GM12878 (cell line): ENCODE results near the gene SLC19A2. TPM values are rescaled to one million over a fixed set of nuclear protein-coding genes. Genes with fewer than 3 reads are reported as not detected.

Source experiments
- ATAC-seq: fragments of 200-7000 bp; cut with Tn5 transposase; 3 replicates; pipeline ENCODE4 v1.9.1; 2020; ENCODE audit warnings: mild to moderate bottlenecking, moderate library complexity
- BruUV-seq: library from RNA; stranded (reverse); fragments of 400-500 nt; replicated peaks from 2 replicates; lab custom pipeline; 2021; lab: Mats Ljungman, UMichigan
- CTCF ChIA-PET: fragments of 300-600 bp; sonication (Branson Sonifier 250); formaldehyde crosslinking; extraction: SDS; loops from one replicate; lab custom pipeline; 2021; ENCODE audit warnings: inconsistent platforms; lab: Yijun Ruan, JAX
- POLR2A ChIA-PET: fragments of 350-600 bp; formaldehyde crosslinking; extraction: SDS; loops from one replicate; lab custom pipeline; 2021; ENCODE audit warnings: inconsistent platforms; lab: Charles Lee
- RAD21 ChIA-PET: fragments of 300-600 bp; sonication (Branson Sonifier 250); formaldehyde crosslinking; loops from one replicate; lab custom pipeline; 2023; ENCODE audit warnings: antibody characterized with exemption; ENCODE audit not compliant: unreplicated experiment; lab: Charles Lee
- SMC1A ChIA-PET: fragments of 300-600 bp; sonication (Branson Sonifier 250); formaldehyde crosslinking; loops from one replicate; lab custom pipeline; 2023; ENCODE audit not compliant: unreplicated experiment, uncharacterized antibody; lab: Charles Lee
- DNase-seq: peaks from one replicate; pipeline ENCODE4 v3.0.0-alpha.2; 2011; ENCODE audit warnings: low read depth, low spot score
- FAIRE-seq: peaks from 3 replicates; lab custom pipeline; 2011; peaks lifted over from hg19 to GRCh38; lab: Jason Lieb, UNC
- H2AFZ ChIP-seq: 2 replicates; pipeline ENCODE4 v1.6.0; 2011; ENCODE audit warnings: low read depth, low read length, control low read depth; ENCODE audit not compliant: control insufficient read depth
- H3K27ac ChIP-seq: 2 replicates; pipeline ENCODE4 v1.5.1; 2011; ENCODE audit warnings: control low read depth; ENCODE audit not compliant: control insufficient read depth, insufficient read depth
- H3K27me3 ChIP-seq, 2 experiments: replicated peaks in 1 of 2; 2 replicates each; pipeline versions ENCODE4 v1.6.0 to v1.6.1; 2011; ENCODE audit warnings: low read length in 1 of 2; ENCODE audit not compliant: control insufficient read depth in 2 of 2, insufficient read depth in 2 of 2
- H3K36me3 ChIP-seq, 2 experiments: 2 replicates each; pipeline ENCODE4 v1.5.1; 2011; ENCODE audit warnings: low read length in 1 of 2; ENCODE audit not compliant: control insufficient read depth in 2 of 2, insufficient read depth in 2 of 2
- H3K4me1 ChIP-seq: 2 replicates; pipeline ENCODE4 v1.6.1; 2011; ENCODE audit warnings: mild to moderate bottlenecking, low read length, moderate library complexity, mixed read lengths; ENCODE audit not compliant: control insufficient read depth, insufficient read depth
- H3K4me2 ChIP-seq: 2 replicates; pipeline ENCODE4 v1.6.0; 2011; ENCODE audit warnings: control low read depth; ENCODE audit not compliant: control insufficient read depth, insufficient read depth
- H3K4me3 ChIP-seq: fragments of 200-600 bp; sonication (generic); 2 replicates; pipeline ENCODE4 v1.5.1; 2016
- H3K79me2 ChIP-seq: 2 replicates; pipeline ENCODE4 v1.6.0; 2011; ENCODE audit warnings: low read length; ENCODE audit not compliant: control insufficient read depth, insufficient read depth
- H3K9ac ChIP-seq: 2 replicates; pipeline ENCODE4 v1.8.0; 2011; ENCODE audit warnings: low read length, control low read depth, mixed read lengths; ENCODE audit not compliant: control insufficient read depth, insufficient read depth
- H3K9me3 ChIP-seq: replicated peaks from 3 replicates; pipeline ENCODE4 v1.5.1; 2011; ENCODE audit warnings: mild to moderate bottlenecking, low read length; ENCODE audit not compliant: control insufficient read depth, insufficient read depth
- H4K20me1 ChIP-seq: 2 replicates; pipeline ENCODE4 v1.6.0; 2011; ENCODE audit not compliant: control insufficient read depth, insufficient read depth
- BRCA1 ChIP-seq: IDR thresholded peaks from 2 replicates; pipeline ENCODE4 v1.6.1; 2011; ENCODE audit warnings: low read depth, low read length, improper control_type of control experiment
- CHD2 ChIP-seq: IDR thresholded peaks from 2 replicates; pipeline ENCODE4 v1.6.1; 2011; ENCODE audit warnings: low read depth, low read length, improper control_type of control experiment, borderline replicate concordance
- E4F1 ChIP-seq: fragments of 450-650 bp; IDR thresholded peaks from 2 replicates; pipeline ENCODE4 v1.6.1; 2018; ENCODE audit warnings: borderline replicate concordance, mild to moderate bottlenecking; ENCODE audit not compliant: partially characterized antibody
- FOXM1 ChIP-seq: IDR thresholded peaks from 2 replicates; pipeline ENCODE4 v1.6.1; 2012; ENCODE audit warnings: low read depth, mild to moderate bottlenecking, inconsistent platforms, low read length, moderate library complexity
- JUNB ChIP-seq: IDR thresholded peaks from 2 replicates; pipeline ENCODE4 v1.6.1; 2016; ENCODE audit warnings: antibody characterized with exemption, mild to moderate bottlenecking
- JUND ChIP-seq: IDR thresholded peaks from 2 replicates; pipeline ENCODE4 v1.6.1; 2012; ENCODE audit warnings: low read depth, mild to moderate bottlenecking, low read length, improper control_type of control experiment, moderate library complexity
- MEF2B ChIP-seq: fragments of 450-650 bp; IDR thresholded peaks from 2 replicates; pipeline ENCODE4 v1.6.1; 2018; ENCODE audit warnings: mild to moderate bottlenecking, moderate library complexity; ENCODE audit not compliant: partially characterized antibody, poor library complexity, severe bottlenecking
- NFYA ChIP-seq: IDR thresholded peaks from 2 replicates; pipeline ENCODE4 v1.6.1; 2011; ENCODE audit warnings: low read depth, mild to moderate bottlenecking, low read length, improper control_type of control experiment, borderline replicate concordance
- NR2F1 ChIP-seq: fragments of 450-650 bp; conservative IDR thresholded peaks from 2 replicates; pipeline ENCODE4 v1.6.1; 2017; ENCODE audit warnings: mild to moderate bottlenecking
- POU2F2 ChIP-seq: IDR thresholded peaks from 3 replicates; pipeline ENCODE4 v1.6.1; 2011; ENCODE audit warnings: low read depth, mild to moderate bottlenecking, low read length, borderline replicate concordance
- RELA ChIP-seq: fragments of 450-650 bp; IDR thresholded peaks from 2 replicates; pipeline ENCODE4 v1.8.0; 2014; ENCODE audit warnings: borderline replicate concordance; ENCODE audit not compliant: partially characterized antibody
- SMC3 ChIP-seq: IDR thresholded peaks from 2 replicates; pipeline ENCODE4 v1.6.1; 2011; ENCODE audit warnings: low read length, improper control_type of control experiment, borderline replicate concordance
- SPI1 ChIP-seq: IDR thresholded peaks from 2 replicates; pipeline ENCODE4 v1.6.1; 2011; ENCODE audit warnings: low read depth, mild to moderate bottlenecking, low read length, moderate library complexity, borderline replicate concordance; ENCODE audit not compliant: insufficient read depth
- TAF1 ChIP-seq: IDR thresholded peaks from 2 replicates; pipeline ENCODE4 v1.6.1; 2011; ENCODE audit warnings: mild to moderate bottlenecking, low read depth, low read length, borderline replicate concordance
- TCF12 ChIP-seq: IDR thresholded peaks from 2 replicates; pipeline ENCODE4 v1.6.1; 2011; ENCODE audit warnings: low read depth, mild to moderate bottlenecking, low read length
- YBX1 ChIP-seq: fragments of 450-650 bp; IDR thresholded peaks from 2 replicates; pipeline ENCODE4 v1.6.1; 2016; ENCODE audit warnings: antibody characterized with exemption
- in situ Hi-C: fragments of 300-500 bp; cut with MboI; formaldehyde crosslinking; loops from 9 replicates; pipeline ENCODE4 v1.14.3; 2018; ENCODE audit warnings: mixed read lengths
- intact Hi-C: fragments of 100-400 bp; cut with micrococcal nuclease; formaldehyde crosslinking; loops from one replicate; pipeline ENCODE4 v1.14.2; 2022; ENCODE audit not compliant: unreplicated experiment
- polyA plus RNA-seq, 11 experiments: library from polyadenylated mRNA; depleted of rRNA in 4 of 11; unstranded in 6 of 11; stranded (reverse) in 5 of 11; fragments of >200 nt; fragmentation: Nextera tagmentation in 4 of 11; fragmentation: Illumina TruSeq in 1 of 11; extraction: Ambion mirVana in 4 of 11; extraction: Trizol in 1 of 11; gene quantifications; 1 replicate in 1 of 11; 2 replicates in 10 of 11; pipeline versions ENCODE4 v1.2.1 to v1.2.3, GENCODE V29; 2011 to 2016; ENCODE audit warnings: inconsistent platforms in 2 of 11, missing spikeins in 2 of 11, low read depth in 1 of 11
- total RNA-seq, 4 experiments: library from RNA; depleted of rRNA in 3 of 4; stranded (reverse); fragments of >200 nt in 3 of 4; fragmentation: Illumina TruSeq in 1 of 4; extraction: Trizol in 1 of 4; gene quantifications; 2 replicates each; pipeline versions ENCODE4 v1.2.1 to v1.2.3, GENCODE V29; 2013 to 2021
- TF ChIP-seq, protein P1 (sequence below): fragments of 450-650 bp; IDR thresholded peaks from 2 replicates; pipeline ENCODE4 v1.6.1; 2017; ENCODE audit warnings: mild to moderate bottlenecking, low read depth, inconsistent platforms; ENCODE audit not compliant: poor library complexity, severe bottlenecking
- TF ChIP-seq, protein P2 (sequence below): fragments of 450-650 bp; IDR thresholded peaks from 2 replicates; pipeline ENCODE4 v1.6.1; 2017; ENCODE audit warnings: low read depth, mild to moderate bottlenecking, moderate library complexity

Gene SLC19A2
- total and polyA plus RNA-seq, 10 of the 15 experiments (the other 5 are each of a cell fraction or from before 2014, with no cell fraction given), result 1.2 to 7.8 (median 2.5) TPM

DNA sequence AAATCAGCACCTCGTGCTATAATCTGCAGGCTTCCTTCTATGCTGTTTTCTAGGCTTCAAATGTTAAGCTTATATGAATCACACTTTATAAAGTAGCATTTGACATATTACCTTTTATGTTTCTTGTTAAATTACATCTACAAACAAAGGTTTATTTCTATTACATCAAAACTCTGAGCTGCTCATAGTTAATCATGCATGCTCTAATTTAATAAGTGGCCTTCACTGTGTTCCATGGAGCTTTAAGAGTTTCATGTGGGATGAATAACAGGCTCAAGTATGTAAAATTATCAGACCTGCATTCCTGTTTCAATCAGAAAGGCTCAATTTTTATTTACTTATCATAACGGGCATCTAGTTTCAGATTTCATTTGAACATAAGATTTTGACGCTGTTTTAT, 13.0 kb downstream of the SLC19A2 start (continued):
- TF ChIP-seq FOXM1, result no peak

DNA sequence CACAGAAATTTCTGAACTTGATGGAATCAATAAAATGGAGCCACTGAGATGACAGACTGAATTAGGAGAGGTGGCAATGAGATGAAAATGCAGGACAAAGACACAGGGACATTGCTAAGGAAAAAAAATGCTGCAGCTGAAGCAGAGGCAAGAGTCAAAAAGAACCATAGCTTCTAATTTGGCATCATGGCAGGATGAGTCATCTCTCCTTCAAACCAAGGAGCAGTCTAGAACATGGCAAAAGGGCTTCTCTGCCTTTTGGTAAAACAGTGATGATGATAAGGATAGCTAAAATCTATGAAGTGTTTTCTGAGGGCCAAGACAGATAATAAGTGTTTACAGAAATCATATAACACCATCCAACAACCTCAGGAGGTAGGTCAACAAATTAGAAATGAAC, 16.8 kb downstream of the SLC19A2 start:
- Histone ChIP-seq H3K79me2 (no peaks in the 10 kb centered on the region), H4K20me1 (no peaks in the 10 kb centered on the region), H3K4me2 (no peak overlapping the region), H2AFZ (no peak overlapping the region), H3K9me3 (no peaks in the 10 kb centered on the region), H3K4me1 (no peaks in the 10 kb centered on the region), H3K27me3 (no peaks in the 10 kb centered on the region), H3K36me3 (peaks cover 0 to 3% of the 10 kb centered on the region in 2 experiments; a peak in 1 of 4 replicates), H3K4me3 (no peak overlapping the region), H3K9ac (no peak overlapping the region), H3K27ac (no peak overlapping the region)
- POLR2A ChIA-PET, result interaction anchor here (0.6 kb wide), 1 partner anchor 269 kb away, joined by 4 read pairs; no protein-coding TSS in a partner anchor
- BruUV-seq, result no TSS peak
- FAIRE-seq, result no peak
- intact Hi-C loops (loop anchor here (5.0 kb wide), 1 partner anchor 243 kb away; the partner anchor contains the start of gene SELL), in situ Hi-C loops (no loop called here)
- SMC1A ChIA-PET, result interaction anchor here (1.1 kb wide), 1 partner anchor 89 kb away, joined by 3 read pairs; no protein-coding TSS in a partner anchor
- DNase-seq, result no peak
- RAD21 ChIA-PET, result no interaction called here
- CTCF ChIA-PET, result interaction anchor here (1.0 to 1.9 kb wide), 5 partner anchors 8 to 866 kb away, joined by 3 to 7 read pairs (median 4); no protein-coding TSS in a partner anchor
- no peak for ATAC-seq
- no peak for TF ChIP-seq MEF2B
- TF ChIP-seq POU2F2, result no peak
- no peak for TF ChIP-seq RELA
- TF ChIP-seq SMC3, result no peak
- no peak for TF ChIP-seq E4F1
- TF ChIP-seq NR2F1, result no peak
- no peak for TF ChIP-seq CHD2
- TF ChIP-seq BRCA1, result no peak
- TF ChIP-seq FOXM1, result no peak
- no peak for TF ChIP-seq SPI1
- no peak for TF ChIP-seq JUNB
- no peak for TF ChIP-seq JUND
- no peak for TF ChIP-seq NFYA
- TF ChIP-seq, protein P1, sequence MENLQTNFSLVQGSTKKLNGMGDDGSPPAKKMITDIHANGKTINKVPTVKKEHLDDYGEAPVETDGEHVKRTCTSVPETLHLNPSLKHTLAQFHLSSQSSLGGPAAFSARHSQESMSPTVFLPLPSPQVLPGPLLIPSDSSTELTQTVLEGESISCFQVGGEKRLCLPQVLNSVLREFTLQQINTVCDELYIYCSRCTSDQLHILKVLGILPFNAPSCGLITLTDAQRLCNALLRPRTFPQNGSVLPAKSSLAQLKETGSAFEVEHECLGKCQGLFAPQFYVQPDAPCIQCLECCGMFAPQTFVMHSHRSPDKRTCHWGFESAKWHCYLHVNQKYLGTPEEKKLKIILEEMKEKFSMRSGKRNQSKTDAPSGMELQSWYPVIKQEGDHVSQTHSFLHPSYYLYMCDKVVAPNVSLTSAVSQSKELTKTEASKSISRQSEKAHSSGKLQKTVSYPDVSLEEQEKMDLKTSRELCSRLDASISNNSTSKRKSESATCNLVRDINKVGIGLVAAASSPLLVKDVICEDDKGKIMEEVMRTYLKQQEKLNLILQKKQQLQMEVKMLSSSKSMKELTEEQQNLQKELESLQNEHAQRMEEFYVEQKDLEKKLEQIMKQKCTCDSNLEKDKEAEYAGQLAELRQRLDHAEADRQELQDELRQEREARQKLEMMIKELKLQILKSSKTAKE, result no peak
- TF ChIP-seq YBX1, result no peak
- TF ChIP-seq TAF1, result no peak
- TF ChIP-seq TCF12, result no peak
- TF ChIP-seq, protein P2, sequence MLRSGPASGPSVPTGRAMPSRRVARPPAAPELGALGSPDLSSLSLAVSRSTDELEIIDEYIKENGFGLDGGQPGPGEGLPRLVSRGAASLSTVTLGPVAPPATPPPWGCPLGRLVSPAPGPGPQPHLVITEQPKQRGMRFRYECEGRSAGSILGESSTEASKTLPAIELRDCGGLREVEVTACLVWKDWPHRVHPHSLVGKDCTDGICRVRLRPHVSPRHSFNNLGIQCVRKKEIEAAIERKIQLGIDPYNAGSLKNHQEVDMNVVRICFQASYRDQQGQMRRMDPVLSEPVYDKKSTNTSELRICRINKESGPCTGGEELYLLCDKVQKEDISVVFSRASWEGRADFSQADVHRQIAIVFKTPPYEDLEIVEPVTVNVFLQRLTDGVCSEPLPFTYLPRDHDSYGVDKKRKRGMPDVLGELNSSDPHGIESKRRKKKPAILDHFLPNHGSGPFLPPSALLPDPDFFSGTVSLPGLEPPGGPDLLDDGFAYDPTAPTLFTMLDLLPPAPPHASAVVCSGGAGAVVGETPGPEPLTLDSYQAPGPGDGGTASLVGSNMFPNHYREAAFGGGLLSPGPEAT, result no peak
